Kidney epithelial cell (primary cell): ENCODE measurements around the gene CASK. TPM values are rescaled to one million over a fixed set of nuclear protein-coding genes. Genes with fewer than 3 reads are reported as not detected.

ENCODE experiments used
- DNase-seq: peaks from one replicate; pipeline ENCODE4 v3.0.0-alpha.2; 2010; ENCODE audit warnings: low read depth
- H3K27me3 ChIP-seq: 2 replicates; pipeline ENCODE4 v1.6.0; 2011; ENCODE audit warnings: low read length; ENCODE audit not compliant: control insufficient read depth, insufficient read depth
- H3K36me3 ChIP-seq: 2 replicates; pipeline ENCODE4 v1.5.1; 2011; ENCODE audit warnings: low read length; ENCODE audit not compliant: control insufficient read depth, insufficient read depth
- H3K4me3 ChIP-seq: 2 replicates; pipeline ENCODE4 v1.5.1; 2011; ENCODE audit warnings: low read depth, mild to moderate bottlenecking, control low read depth, low read length
- CTCF ChIP-seq: IDR thresholded peaks from 2 replicates; pipeline ENCODE4 v1.5.1; 2011; ENCODE audit warnings: mild to moderate bottlenecking, moderate library complexity, low read length, control low read depth, inconsistent platforms; ENCODE audit not compliant: insufficient read depth, poor library complexity, severe bottlenecking
- total RNA-seq: library from RNA; depleted of rRNA; stranded (reverse); fragments of >200 nt; gene quantifications from 2 replicates; pipeline ENCODE4 v1.2.3, GENCODE V29; 2015

The CASK gene
- total RNA-seq, 1 donor from 2014 or later = 69.1 TPM

DNA sequence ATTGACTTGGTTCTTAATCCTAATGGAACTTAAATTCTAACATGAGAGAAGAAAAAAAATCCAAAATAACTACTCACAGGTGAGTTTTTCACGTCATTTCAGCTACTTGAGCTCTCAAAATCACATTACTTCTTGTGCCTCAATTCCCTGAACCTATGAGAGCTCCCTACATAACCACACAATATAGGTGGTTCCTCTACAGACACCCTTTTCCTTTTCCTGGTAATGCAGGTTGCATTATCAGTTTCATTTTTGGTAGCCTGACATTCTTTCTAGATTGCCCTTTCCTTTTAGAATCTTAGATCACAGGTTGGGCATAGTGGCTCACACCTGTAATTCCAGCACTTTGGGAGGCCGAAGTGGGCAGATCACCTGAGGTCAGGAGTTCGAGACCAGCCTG lies 230.3 kb downstream of the CASK start:
- DNase-seq = no peak
- Histone ChIP-seq H3K36me3 (no peaks in the 10 kb centered on the region), H3K4me3 (no peak overlapping the region), H3K27me3 (no peaks in the 10 kb centered on the region)
- no peak for TF ChIP-seq CTCF

DNA sequence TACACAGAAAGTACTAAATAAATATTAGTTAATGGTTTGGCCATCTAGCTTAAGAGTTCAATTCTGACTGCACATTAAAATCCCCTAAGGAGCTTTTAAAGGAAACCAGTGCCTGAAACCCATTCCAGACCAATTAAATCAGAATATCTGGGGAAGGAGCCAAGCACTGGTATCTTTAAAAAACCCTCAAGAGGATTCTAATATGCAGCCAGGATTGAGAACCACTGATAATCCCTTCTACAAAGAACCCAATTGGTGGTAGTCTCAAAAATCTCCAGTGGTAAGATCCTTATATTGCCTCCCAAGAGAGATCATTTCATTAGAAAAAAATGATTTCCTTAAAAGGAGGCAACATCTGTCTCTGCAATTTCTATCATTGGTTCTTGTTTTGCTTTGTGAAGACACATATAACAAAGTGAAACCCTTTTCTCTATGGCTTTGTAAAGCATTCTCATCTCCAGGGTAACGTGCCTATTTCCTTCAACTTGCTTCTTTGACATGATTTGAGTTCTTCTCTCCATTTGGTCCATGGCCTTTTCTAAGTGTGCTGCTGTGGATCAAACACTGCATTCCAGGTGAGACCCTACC lies 231.1 kb downstream of the CASK start:
- Histone ChIP-seq H3K27me3 (no peaks in the 10 kb centered on the region), H3K4me3 (no peak overlapping the region), H3K36me3 (no peaks in the 10 kb centered on the region)
- DNase-seq = no peak
- no peak for TF ChIP-seq CTCF

DNA sequence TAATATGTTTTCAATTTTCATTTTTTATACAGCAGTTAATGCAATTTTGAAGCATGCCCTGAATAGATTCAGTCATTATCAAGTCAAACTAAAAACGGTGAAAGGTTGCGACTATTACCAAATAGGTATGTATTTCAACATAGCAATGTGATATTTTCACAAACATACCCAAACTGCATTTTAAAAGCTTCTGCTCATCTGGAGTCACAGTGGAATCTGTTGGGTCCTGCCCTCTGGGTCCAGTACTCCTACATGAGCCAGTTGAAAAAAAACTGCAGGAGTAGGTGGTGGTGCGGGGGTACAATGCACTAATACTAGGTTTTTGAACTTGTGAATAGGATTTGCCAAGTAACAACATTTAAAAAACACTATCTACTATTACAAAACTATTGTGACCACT lies 233.6 kb downstream of the CASK start:
- no peak for DNase-seq
- TF ChIP-seq CTCF = no peak
- Histone ChIP-seq H3K36me3 (no peaks in the 10 kb centered on the region), H3K27me3 (no peaks in the 10 kb centered on the region), H3K4me3 (no peak overlapping the region)

GRCh38 chrX:41688835-41689234 lies 234.5 kb downstream of the CASK start, which contains the start of gene GPR34:
GPR34 (plus strand) TSS chrX:41688973; CDS start chrX:41695634, 6,661 bp downstream.
- no peak for DNase-seq
- H3K27me3 ChIP-seq = no peaks in the 10 kb centered on the region
- H3K36me3 ChIP-seq = no peaks in the 10 kb centered on the region
- no peak within 1 kb of the TSS for H3K4me3 ChIP-seq
- TF ChIP-seq CTCF = no peak

DNA sequence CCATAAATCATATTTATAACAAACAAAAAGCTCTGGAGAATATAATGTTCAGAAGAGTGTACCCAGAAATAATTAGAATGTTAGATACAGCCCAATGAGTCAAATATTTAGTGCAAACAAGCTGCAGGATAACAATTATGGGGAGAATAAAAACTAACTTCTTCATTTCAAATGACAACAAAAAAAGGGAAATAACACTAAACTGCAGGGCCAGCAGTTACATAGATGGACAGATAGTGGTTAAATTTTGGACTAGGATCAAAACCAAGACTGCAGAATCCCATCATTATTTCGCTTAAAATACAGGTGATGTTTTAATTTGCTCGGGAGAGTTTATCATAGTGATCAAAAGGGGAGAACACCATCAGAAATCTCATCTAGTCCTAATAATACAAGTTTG lies 235.2 kb downstream of the CASK start:
- DNase-seq = no peak
- Histone ChIP-seq H3K36me3 (no peaks in the 10 kb centered on the region), H3K27me3 (no peaks in the 10 kb centered on the region), H3K4me3 (no peak overlapping the region)
- TF ChIP-seq CTCF = no peak

DNA sequence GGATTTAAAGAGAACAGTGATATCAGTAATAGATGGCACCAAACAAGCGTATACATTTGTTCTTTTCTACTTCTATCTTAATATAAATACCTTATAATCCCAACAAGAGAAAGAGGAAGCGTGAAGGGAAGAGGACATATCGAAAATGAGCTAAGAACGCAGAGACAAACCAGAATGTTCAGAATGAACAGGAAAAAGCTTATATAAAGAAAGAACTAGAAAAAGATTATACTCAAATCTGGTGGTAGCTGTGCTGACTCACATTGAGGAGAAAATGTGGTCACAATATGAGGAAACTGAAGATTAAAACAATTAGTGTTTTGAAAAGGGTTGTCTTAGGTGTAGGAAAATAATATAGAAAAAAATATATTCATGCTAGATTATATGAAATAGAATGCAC lies 236.6 kb downstream of the CASK start:
- no peak overlapping the region for H3K4me3 ChIP-seq
- no peaks in the 10 kb centered on the region for H3K36me3 ChIP-seq
- no peak for DNase-seq
- no peaks in the 10 kb centered on the region for H3K27me3 ChIP-seq
- TF ChIP-seq CTCF = no peak
